Fibroblast of villous mesenchyme (primary cell): ENCODE results near the gene TRPM8. TPM values are rescaled to one million over a fixed set of nuclear protein-coding genes. Genes with fewer than 3 reads are reported as not detected.

Source experiments
- DNase-seq: peaks from one replicate; pipeline ENCODE4 v3.0.0-alpha.2; 2010; ENCODE audit warnings: low read depth
- H3K4me3 ChIP-seq: 2 replicates; pipeline ENCODE4 v1.5.1; 2011; ENCODE audit warnings: low read depth, mild to moderate bottlenecking, low read length
- CTCF ChIP-seq: IDR thresholded peaks from 2 replicates; pipeline ENCODE4 v1.5.1; 2012; ENCODE audit warnings: low read depth, mild to moderate bottlenecking, low read length; ENCODE audit not compliant: insufficient read depth
- total RNA-seq: library from RNA; depleted of rRNA; stranded (reverse); fragments of >200 nt; gene quantifications from 2 replicates; pipeline ENCODE4 v1.2.3, GENCODE V29; 2012

TRPM8 gene
- total RNA-seq, 1 donor = not detected

GRCh38 chr2:234006501-234006900, 89.3 kb downstream of the TRPM8 start:
- no peak for TF ChIP-seq CTCF
- no peak overlapping the region for H3K4me3 ChIP-seq
- DNase-seq = no peak

DNA sequence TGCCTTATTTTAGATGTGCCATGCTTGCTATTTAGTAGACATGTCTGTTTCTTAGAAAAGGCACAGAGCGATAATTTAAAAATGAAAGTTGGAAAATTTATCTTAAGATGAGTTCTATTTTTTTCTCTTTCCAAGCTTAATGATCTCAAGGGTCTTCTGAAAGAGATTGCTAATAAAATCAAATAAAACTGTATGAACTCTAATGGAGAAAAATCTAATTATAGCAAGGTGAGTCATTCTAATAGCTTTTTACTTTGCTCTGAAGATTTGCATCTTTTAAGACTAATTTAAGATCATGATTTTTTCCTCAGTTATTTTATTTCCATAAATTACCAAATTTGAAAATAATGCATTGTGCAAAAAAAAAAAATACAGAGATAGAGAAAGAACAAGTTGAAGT, 97.3 kb downstream of the TRPM8 start:
- no peak for DNase-seq
- no peak for TF ChIP-seq CTCF
- no peak overlapping the region for H3K4me3 ChIP-seq

DNA sequence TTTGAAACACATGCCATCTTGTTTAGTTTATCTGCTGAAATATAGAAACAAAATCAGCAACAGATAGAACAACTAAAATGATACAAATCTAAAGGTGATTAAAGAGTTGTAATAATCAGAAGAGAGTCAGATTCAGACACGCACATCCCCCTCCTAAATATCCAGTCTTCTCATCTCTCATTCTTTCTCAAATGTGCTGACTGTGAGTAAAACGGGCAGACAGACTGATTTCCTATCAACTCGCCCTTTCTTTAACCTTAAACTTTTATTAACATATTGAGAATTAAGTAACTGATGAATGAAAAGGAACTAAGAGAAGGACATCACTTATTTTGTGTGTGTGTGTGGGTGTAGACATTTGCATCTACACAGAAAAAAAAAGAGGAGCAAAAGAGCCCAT, 98.7 kb downstream of the TRPM8 start:
- H3K4me3 ChIP-seq = no peak overlapping the region
- no peak for DNase-seq
- no peak for TF ChIP-seq CTCF

GRCh38 chr2:234019896-234020295, 102.7 kb downstream of the TRPM8 start:
- no peak overlapping the region for H3K4me3 ChIP-seq
- no peak for DNase-seq
- TF ChIP-seq CTCF = no peak

GRCh38 chr2:234020332-234020731, 103.2 kb downstream of the TRPM8 start:
- no peak for DNase-seq
- no peak overlapping the region for H3K4me3 ChIP-seq
- TF ChIP-seq CTCF = no peak

GRCh38 chr2:234022424-234022823, 105.3 kb downstream of the TRPM8 start:
- no peak overlapping the region for H3K4me3 ChIP-seq
- no peak for DNase-seq
- no peak for TF ChIP-seq CTCF

- no peak for TF ChIP-seq CTCF
- no peak for DNase-seq
- no peak overlapping the region for H3K4me3 ChIP-seq
These were observed 107.1 kb downstream of the TRPM8 start for GRCh38 chr2:234024304-234024703.
